A549 (cell line): ENCODE results near the gene CTLA4.

Experiments
- CHD2 ChIP-seq: fragments of 150-350 bp; IDR thresholded peaks from 2 replicates; pipeline ENCODE4 v1.6.1; 2014; ENCODE audit warnings: low read length; ENCODE audit not compliant: partially characterized antibody
- CTCF ChIP-seq: fragments of >200 bp; sonication (Bioruptor Twin); formaldehyde crosslinking; IDR thresholded peaks from 3 replicates; pipeline ENCODE4 v1.5.1; 2016
- HOXA7 ChIP-seq: fragments of 250-450 bp; sonication (Bioruptor Pico); IDR thresholded peaks from 2 replicates; pipeline ENCODE4 v1.5.0; 2020; ENCODE audit warnings: mild to moderate bottlenecking, moderate library complexity
- POLR2A ChIP-seq: IDR thresholded peaks from 2 replicates; pipeline ENCODE4 v1.6.1; 2012; ENCODE audit warnings: mild to moderate bottlenecking, low read length
- ZSCAN20 ChIP-seq: fragments of 250-450 bp; sonication (Bioruptor Pico); IDR thresholded peaks from 2 replicates; pipeline ENCODE4 v1.8.0; 2022; ENCODE audit warnings: mild to moderate bottlenecking, moderate library complexity

GRCh38 chr2:203835892-203836800 is 31.4 kb upstream of the CTLA4 start:
- no peak for TF ChIP-seq CTCF
- no peak for TF ChIP-seq ZSCAN20
- no peak for TF ChIP-seq HOXA7
- TF ChIP-seq CHD2: no peak
- no peak for TF ChIP-seq POLR2A
